Stomach smooth muscle (tissue), 2 donors: Measurements from ENCODE around the gene RAB34.
A peak's percentile ranks its signal among the peaks of the same experiment; 100 is the strongest.

Experiments used
- H3K27ac ChIP-seq: one replicate; pipeline ENCODE4 v1.7.0; 2013; ENCODE audit warnings: mild to moderate bottlenecking, low read length, inconsistent platforms
- H3K27me3 ChIP-seq, 2 donors: one replicate each; pipeline ENCODE4 v1.7.0; 2013; ENCODE audit warnings: low read length in 2 of 2; ENCODE audit not compliant: insufficient read depth in 2 of 2, control insufficient read depth in 1 of 2
- H3K36me3 ChIP-seq, 2 donors: one replicate each; pipeline ENCODE4 v1.7.0; 2013; ENCODE audit warnings: low read length in 2 of 2; ENCODE audit not compliant: control insufficient read depth in 2 of 2, insufficient read depth in 2 of 2
- H3K4me1 ChIP-seq: one replicate; pipeline ENCODE4 v1.7.0; 2013; ENCODE audit warnings: low read length; ENCODE audit not compliant: control insufficient read depth, insufficient read depth
- H3K4me3 ChIP-seq, 2 donors: one replicate each; pipeline ENCODE4 v1.7.0; 2013; ENCODE audit warnings: low read length in 2 of 2
- H3K9ac ChIP-seq, 2 donors: one replicate each; pipeline ENCODE4 v1.7.0; 2013; ENCODE audit warnings: low read length in 2 of 2, mild to moderate bottlenecking in 1 of 2
- H3K9me3 ChIP-seq, 2 donors: one replicate each; pipeline ENCODE4 v1.7.0; 2013; ENCODE audit warnings: low read length in 2 of 2; ENCODE audit not compliant: control insufficient read depth in 2 of 2
- donor health status: healthy.
- donor health status: Pancreatic carcinoma.

RAB34 gene

DNA sequence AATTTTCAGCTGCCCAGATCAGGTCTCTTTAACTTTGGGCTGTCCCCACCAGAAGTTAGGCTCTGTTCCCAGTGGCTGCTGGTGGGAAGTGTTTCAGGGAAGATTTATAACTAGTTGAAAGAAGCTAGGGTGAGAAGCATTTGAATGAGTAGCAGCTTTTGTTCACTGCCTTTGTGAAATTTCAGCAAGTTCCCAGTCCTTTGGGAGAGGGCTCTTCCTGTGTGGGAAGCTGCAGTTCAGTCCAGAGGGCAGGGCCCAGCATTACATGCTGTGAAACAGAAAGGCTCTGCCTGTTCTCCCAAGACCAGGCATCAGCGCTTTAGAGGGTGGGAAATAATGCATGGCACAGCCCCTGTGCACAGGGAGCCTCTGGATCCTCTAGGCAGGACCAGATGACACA is 23.8 kb downstream of the RAB34 start:
- Histone ChIP-seq H3K4me3 (no peak overlapping the region), H3K36me3 (peaks cover 71 to 73% of the 10 kb centered on the region in 2 donors), H3K27me3 (no peaks in the 10 kb centered on the region), H3K9ac (no peak overlapping the region), H3K9me3 (no peaks in the 10 kb centered on the region), H3K27ac (no peak overlapping the region), H3K4me1 (no peaks in the 10 kb centered on the region)

DNA sequence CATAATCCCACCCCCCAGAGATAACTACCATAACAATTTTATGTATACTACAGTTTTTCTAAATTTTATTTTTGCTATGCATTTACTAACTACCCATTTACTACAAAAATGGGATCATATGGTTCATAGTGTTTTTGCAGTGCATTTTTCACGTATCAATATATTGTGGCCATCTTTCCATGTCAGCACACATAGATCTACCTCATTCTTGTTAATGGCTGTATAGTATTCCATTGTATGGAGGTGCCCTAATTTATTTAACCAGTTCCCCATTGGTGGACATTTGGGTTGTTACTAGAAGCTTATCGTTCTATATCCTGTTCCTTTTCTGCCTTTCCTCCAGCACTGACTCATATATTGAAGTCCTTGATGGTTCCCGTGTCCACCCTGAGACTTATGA is 28.7 kb downstream of the RAB34 start:
- Histone ChIP-seq H3K36me3 (peaks cover 68 to 74% of the 10 kb centered on the region in 2 donors), H3K4me1 (peaks cover 3% of the 10 kb centered on the region), H3K27me3 (no peaks in the 10 kb centered on the region), H3K9ac (no peak overlapping the region), H3K4me3 (no peak overlapping the region), H3K9me3 (no peaks in the 10 kb centered on the region), H3K27ac (no peak overlapping the region)

DNA sequence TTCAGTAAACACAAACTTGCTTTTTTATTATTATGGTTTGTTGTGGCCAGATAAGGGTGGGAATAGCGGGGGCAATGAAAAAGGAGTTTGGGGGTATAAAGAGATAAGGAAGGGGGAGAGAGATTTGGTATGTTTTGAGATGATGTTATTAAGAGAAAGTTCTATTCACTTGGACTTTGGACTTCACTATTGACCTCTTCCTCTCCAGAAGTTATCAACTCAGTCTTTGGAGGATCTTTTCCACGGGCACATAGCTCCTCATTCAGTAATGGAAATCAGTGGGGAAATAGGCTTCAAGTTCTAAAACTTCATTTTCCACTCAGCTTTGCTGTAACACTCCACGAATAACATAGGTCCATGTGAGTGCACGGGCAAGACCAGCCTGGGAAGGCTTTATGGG is 29.2 kb downstream of the RAB34 start:
- Histone ChIP-seq H3K27ac (no peak overlapping the region), H3K36me3 (peaks cover 66 to 71% of the 10 kb centered on the region in 2 donors), H3K27me3 (no peaks in the 10 kb centered on the region), H3K9me3 (no peaks in the 10 kb centered on the region), H3K4me1 (peaks cover 3% of the 10 kb centered on the region), H3K4me3 (no peak overlapping the region), H3K9ac (no peak overlapping the region)

DNA sequence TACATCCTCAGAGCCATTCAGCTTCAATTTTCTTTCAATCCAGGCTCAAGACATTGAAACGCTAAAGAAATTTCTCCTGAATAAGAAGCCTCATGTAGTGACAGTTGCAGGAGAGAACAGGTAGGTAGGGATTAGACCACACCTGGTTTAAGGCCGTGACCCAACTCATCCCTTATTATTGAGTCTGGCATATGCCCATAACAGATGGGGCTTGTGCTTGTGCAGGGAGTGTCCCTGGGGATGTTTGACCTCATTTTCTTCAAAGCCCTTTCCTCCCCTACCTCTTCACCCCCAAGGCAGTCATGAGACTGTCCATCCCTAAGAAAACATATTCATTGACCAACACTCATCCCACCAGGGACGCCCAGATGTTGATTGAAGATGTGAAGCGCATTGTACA is 31.4 kb downstream of the RAB34 start:
- Histone ChIP-seq H3K4me3 (no peak overlapping the region), H3K9ac (no peak overlapping the region), H3K4me1 (peaks cover 3% of the 10 kb centered on the region), H3K36me3 (peaks cover 87 to 89% of the 10 kb centered on the region in 2 donors), H3K27me3 (no peaks in the 10 kb centered on the region), H3K9me3 (no peaks in the 10 kb centered on the region), H3K27ac (no peak overlapping the region)

DNA sequence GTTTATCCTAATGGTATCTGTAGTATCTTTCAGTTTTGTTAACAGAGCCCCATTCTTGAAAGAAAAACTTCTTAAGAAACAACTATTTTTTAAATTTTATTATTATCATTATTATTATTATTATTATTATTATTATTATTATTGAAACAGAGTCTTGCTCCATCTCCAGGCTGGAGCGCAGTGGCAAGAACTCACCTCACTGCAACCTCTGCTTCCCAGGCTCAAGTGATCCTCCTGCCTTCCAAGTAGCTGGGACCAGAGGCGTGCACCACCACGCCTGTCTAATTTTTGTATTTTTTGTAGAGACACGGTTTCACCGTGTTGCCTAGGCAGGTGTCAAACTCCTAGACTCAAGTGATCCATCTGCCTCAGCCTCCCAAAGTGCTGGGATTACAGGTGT is 32.3 kb downstream of the RAB34 start:
- Histone ChIP-seq H3K27ac (no peak overlapping the region), H3K4me1 (peaks cover 3% of the 10 kb centered on the region), H3K36me3 (peaks cover 83 to 84% of the 10 kb centered on the region in 2 donors), H3K9me3 (no peaks in the 10 kb centered on the region), H3K4me3 (no peak overlapping the region), H3K27me3 (no peaks in the 10 kb centered on the region), H3K9ac (no peak overlapping the region)

DNA sequence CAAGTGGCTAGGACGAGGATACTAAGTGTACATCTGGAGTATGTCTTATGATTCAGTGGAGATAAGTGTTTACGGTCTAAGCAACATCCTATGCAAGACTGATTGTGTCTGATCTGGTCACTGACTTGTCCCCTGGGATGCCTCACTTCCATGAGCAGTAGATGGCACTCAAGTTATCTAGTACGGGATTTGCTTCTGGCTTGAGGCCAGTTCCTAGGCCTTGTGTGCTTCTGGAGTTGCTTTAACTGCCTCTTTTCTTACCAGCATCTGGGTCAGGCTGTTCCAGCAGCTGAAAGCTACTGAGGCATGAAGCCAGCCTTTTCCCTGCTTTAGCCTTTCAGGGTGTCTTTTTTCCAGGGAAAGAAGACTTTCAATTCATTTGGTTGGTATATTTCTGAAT is 32.7 kb downstream of the RAB34 start:
- Histone ChIP-seq H3K4me3 (no peak overlapping the region), H3K4me1 (peaks cover 3% of the 10 kb centered on the region), H3K27ac (no peak overlapping the region), H3K27me3 (no peaks in the 10 kb centered on the region), H3K9me3 (no peaks in the 10 kb centered on the region), H3K36me3 (peaks cover 79 to 80% of the 10 kb centered on the region in 2 donors), H3K9ac (peak overlapping the region in 1 of 2 donors; percentile 13)

DNA sequence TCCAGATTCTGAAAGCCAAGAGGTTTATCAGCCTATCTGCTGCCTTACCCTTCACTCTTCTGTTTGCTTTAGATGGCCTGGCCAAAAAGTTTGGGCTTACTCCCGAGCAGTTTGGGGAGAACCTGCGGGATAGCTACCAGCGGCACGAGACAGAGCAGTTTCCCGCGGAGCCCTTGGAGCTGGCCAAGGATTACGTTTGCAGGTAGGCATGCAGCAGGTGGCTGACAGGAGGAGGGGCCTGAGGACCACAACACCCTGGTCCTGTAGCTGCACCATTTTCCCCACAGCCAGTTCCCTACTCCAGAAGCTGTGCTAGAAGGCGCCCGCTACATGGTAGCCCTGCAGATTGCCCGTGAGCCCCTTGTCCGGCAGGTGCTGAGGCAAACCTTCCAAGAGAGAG is 35.0 kb downstream of the RAB34 start:
- Histone ChIP-seq H3K9me3 (no peaks in the 10 kb centered on the region), H3K27me3 (no peaks in the 10 kb centered on the region), H3K4me1 (peaks cover 3% of the 10 kb centered on the region), H3K36me3 (peaks cover 70 to 72% of the 10 kb centered on the region in 2 donors), H3K9ac (no peak overlapping the region), H3K4me3 (no peak overlapping the region), H3K27ac (no peak overlapping the region)

DNA sequence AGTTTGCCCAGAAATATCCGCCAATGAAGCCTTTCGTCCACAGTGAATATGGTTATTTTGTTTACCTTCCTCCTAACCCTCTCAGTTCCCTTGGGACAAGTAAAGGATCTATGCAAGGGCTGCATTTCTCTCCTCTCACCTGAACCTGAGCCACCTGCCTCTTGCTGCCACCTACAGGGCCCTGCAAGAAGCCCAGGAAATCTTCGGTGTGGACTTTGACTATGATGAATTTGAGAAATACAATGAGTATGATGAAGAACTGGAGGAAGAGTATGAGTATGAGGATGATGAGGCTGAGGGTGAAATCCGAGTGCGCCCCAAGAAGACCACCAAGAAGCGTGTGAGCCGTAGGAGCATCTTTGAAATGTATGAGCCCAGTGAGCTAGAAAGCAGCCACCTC is 41.7 kb downstream of the RAB34 start:
- Histone ChIP-seq H3K4me1 (no peaks in the 10 kb centered on the region), H3K4me3 (no peak overlapping the region), H3K9me3 (no peaks in the 10 kb centered on the region), H3K9ac (no peak overlapping the region), H3K36me3 (peaks cover 67 to 74% of the 10 kb centered on the region in 2 donors), H3K27ac (no peak overlapping the region), H3K27me3 (no peaks in the 10 kb centered on the region)

DNA sequence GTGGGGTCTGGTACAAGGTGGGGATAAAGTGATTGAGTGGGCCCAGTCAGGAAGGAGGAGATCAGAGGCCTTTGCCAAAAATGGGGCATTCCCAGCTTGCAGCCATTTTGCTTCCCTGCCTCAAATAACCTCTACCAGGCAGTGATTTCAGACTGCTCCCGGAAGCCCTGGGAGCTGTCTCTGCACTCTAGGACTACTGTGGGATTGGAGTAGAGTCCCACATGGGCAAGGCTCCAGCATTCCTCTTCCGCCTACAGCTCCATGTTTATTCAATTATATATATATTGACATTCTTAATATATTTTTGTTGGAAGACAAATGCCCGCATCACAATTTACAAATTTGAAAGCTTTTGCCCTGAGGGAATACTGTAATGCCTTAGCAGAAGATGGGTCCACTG is 42.2 kb downstream of the RAB34 start:
- Histone ChIP-seq H3K27me3 (no peaks in the 10 kb centered on the region), H3K4me3 (no peak overlapping the region), H3K9ac (no peak overlapping the region), H3K9me3 (no peaks in the 10 kb centered on the region), H3K36me3 (peaks cover 71 to 76% of the 10 kb centered on the region in 2 donors), H3K4me1 (no peaks in the 10 kb centered on the region), H3K27ac (no peak overlapping the region)

DNA sequence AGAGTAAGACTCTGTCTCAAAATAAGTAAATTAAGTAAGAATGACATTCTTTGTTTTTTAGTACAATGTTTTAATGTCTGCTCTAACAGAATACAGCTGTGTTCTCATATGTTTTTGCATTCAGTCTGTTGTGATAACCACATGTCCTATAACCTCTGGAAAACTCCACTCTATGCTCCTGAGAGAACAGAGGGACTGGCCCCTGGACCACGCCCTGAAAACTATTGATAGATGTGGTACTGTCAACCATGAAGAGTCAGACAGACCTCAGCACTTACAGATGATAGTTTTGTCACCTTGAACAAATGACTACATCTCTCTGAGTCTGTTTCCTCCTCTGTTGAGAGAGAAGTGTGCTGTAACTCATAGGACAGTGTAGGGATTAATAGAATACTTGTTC is 47.8 kb downstream of the RAB34 start:
- Histone ChIP-seq H3K9ac (no peak overlapping the region), H3K27ac (no peak overlapping the region), H3K4me1 (peaks cover 6% of the 10 kb centered on the region), H3K9me3 (no peaks in the 10 kb centered on the region), H3K27me3 (no peaks in the 10 kb centered on the region), H3K36me3 (peaks cover 45 to 48% of the 10 kb centered on the region in 2 donors), H3K4me3 (no peak overlapping the region)

DNA sequence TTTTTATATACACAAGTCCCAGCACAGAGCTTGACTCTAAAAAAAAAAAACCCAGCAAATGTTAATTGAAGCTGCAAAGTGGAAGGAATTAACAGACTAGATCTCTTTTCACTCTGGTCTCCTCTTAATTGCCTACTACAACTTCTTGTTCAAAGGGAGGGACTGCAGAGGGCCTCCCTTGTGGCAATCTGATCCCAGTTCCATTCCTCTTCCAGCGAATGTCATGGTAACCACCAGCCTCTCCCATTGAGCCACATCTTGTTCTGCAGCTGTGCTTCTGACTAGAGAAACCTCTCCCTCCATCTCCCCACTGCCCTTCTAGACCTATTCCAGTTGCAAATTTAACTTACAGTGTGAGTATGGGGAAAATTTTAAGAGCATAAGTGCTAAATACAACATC is 49.8 kb downstream of the RAB34 start:
- Histone ChIP-seq H3K27ac (no peak overlapping the region), H3K4me1 (peaks cover 21% of the 10 kb centered on the region), H3K4me3 (no peak overlapping the region), H3K9ac (peak overlapping the region in 1 of 2 donors; percentile 13), H3K36me3 (peaks cover 27 to 28% of the 10 kb centered on the region in 2 donors), H3K9me3 (no peaks in the 10 kb centered on the region), H3K27me3 (no peaks in the 10 kb centered on the region)
